Kidney epithelial cell (primary cell): ENCODE data around the gene DNAJC10. TPM values are rescaled to one million over a fixed set of nuclear protein-coding genes. Genes with fewer than 3 reads are reported as not detected.
A peak's percentile ranks its signal among the peaks of the same experiment; 100 is the strongest.

Experiments
- DNase-seq: peaks from one replicate; pipeline ENCODE4 v3.0.0-alpha.2; 2010; ENCODE audit warnings: low read depth
- H3K27me3 ChIP-seq: 2 replicates; pipeline ENCODE4 v1.6.0; 2011; ENCODE audit warnings: low read length; ENCODE audit not compliant: control insufficient read depth, insufficient read depth
- H3K36me3 ChIP-seq: 2 replicates; pipeline ENCODE4 v1.5.1; 2011; ENCODE audit warnings: low read length; ENCODE audit not compliant: control insufficient read depth, insufficient read depth
- H3K4me3 ChIP-seq: 2 replicates; pipeline ENCODE4 v1.5.1; 2011; ENCODE audit warnings: low read depth, mild to moderate bottlenecking, control low read depth, low read length
- total RNA-seq: library from RNA; depleted of rRNA; stranded (reverse); fragments of >200 nt; gene quantifications from 2 replicates; pipeline ENCODE4 v1.2.3, GENCODE V29; 2015
- TF ChIP-seq, protein P1 (sequence below): IDR thresholded peaks from 2 replicates; pipeline ENCODE4 v1.5.1; 2011; ENCODE audit warnings: mild to moderate bottlenecking, moderate library complexity, low read length, control low read depth, inconsistent platforms; ENCODE audit not compliant: insufficient read depth, poor library complexity, severe bottlenecking

DNAJC10 gene
- total RNA-seq, 1 donor from 2014 or later = 171 TPM

DNA sequence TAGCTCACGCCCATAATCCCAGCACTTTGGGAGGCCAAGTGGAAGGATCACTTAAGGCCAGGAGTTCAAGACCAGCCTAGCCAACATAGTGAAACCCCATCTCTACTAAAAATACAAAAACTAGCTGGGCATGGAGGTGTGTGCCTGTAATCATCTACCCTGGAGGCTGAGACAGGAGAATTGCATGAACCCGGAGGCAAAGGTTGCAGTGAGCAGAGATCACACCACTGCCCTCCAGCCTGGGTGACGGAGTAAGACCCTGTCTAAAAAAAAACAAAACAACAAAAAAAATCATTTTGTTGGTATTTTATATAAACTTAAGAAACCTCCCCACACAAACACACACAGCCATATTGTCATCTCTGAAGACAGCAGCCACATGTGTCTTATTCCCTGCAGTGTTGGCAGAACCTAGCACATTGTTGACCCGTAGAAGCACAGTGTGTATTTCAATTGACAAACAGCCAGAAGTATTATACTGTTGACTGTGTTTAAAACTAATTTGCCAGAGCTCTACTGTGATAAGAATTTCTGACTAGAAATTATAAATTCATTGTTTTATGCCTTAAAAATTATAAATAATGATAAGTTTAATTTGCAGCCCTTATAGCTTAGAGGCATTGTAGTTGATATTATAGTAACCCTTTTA is 68.1 kb downstream of the DNAJC10 start:
- TF ChIP-seq, protein P1, sequence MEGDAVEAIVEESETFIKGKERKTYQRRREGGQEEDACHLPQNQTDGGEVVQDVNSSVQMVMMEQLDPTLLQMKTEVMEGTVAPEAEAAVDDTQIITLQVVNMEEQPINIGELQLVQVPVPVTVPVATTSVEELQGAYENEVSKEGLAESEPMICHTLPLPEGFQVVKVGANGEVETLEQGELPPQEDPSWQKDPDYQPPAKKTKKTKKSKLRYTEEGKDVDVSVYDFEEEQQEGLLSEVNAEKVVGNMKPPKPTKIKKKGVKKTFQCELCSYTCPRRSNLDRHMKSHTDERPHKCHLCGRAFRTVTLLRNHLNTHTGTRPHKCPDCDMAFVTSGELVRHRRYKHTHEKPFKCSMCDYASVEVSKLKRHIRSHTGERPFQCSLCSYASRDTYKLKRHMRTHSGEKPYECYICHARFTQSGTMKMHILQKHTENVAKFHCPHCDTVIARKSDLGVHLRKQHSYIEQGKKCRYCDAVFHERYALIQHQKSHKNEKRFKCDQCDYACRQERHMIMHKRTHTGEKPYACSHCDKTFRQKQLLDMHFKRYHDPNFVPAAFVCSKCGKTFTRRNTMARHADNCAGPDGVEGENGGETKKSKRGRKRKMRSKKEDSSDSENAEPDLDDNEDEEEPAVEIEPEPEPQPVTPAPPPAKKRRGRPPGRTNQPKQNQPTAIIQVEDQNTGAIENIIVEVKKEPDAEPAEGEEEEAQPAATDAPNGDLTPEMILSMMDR = no peak
- Histone ChIP-seq H3K27me3 (no peaks in the 10 kb centered on the region), H3K36me3 (no peaks in the 10 kb centered on the region), H3K4me3 (no peak overlapping the region)
- no peak for DNase-seq

DNA sequence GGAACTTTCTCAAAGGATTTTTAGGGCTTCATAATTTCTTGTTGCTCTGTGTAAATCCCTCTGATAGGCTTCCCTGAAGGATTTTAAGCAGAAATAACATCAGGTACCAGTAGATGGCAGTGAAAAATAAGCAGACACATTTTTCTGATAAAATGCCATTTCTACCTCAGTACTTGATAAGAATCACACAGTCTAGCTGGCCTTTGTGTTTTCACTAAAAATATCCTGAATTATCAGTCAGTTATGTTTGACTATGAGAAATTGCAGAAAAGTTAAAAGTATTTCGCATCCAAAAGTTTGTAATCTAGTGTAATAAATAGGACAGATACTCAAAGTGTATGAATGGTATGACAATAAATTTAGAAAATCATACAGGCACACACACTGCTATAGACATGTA is 68.7 kb downstream of the DNAJC10 start:
- peak; percentile 10 for DNase-seq
- no peaks in the 10 kb centered on the region for H3K36me3 ChIP-seq
- no peaks in the 10 kb centered on the region for H3K27me3 ChIP-seq
- H3K4me3 ChIP-seq = no peak overlapping the region
- TF ChIP-seq, protein P1 = peak; percentile 44

DNA sequence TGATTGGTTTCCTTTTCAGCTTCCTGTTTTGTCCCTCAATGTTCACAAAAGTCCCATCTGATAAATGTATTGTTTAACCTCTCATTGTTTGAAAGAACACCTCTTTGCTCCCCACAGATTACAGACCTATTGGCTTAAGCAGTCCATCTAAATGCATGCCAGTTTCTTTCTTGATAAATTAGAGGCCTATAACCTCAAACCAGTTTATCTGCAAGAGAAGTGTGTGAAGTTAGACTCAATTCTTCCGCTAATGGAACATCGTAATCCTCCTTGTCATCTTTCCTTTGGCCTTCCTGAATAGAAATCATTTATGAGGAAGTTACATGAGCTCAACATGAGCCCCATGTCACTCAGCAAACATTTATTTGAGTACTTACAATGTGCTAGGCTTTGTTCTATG is 76.4 kb downstream of the DNAJC10 start:
- Histone ChIP-seq H3K4me3 (no peak overlapping the region), H3K27me3 (no peaks in the 10 kb centered on the region), H3K36me3 (no peaks in the 10 kb centered on the region)
- DNase-seq = no peak
- TF ChIP-seq, protein P1 = no peak

DNA sequence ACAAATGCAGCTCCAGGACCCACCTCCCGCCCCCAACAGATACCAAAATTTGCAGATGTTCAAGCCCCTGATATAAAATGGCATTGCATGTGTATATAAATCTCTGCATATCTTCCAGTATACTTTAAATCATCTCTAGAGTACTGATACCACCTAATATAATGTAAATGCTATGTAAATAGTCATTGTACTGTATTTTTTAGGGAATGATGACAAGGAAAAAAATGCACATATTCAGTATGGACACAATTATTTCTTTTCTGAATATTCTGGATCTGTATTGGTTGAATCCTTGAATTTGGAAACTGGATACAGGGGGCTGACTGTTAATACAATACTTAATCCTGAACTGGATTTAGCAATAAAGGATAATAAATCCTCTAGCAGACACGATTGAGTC is 82.7 kb downstream of the DNAJC10 start:
- TF ChIP-seq, protein P1 = no peak
- Histone ChIP-seq H3K36me3 (no peaks in the 10 kb centered on the region), H3K4me3 (no peak overlapping the region), H3K27me3 (no peaks in the 10 kb centered on the region)
- no peak for DNase-seq

DNA sequence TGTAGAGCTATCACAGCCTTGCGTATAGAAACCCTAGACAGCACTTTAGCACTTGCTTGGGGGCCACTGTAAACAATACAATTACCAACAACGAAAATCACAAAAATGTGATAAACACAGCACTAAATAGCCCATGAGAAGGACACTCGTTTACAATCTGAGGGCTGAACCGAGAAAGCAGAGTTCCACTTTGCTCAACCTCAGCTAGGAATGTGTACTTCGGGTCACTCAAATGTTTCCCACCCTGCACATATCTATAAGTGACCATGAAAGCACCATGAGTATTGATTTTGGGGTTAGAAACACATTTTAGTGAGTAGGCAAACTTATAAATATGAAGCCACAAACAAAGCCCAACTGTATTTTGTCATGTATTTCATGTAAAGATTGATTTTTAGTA is 88.1 kb downstream of the DNAJC10 start:
- Histone ChIP-seq H3K27me3 (peaks cover 2% of the 10 kb centered on the region), H3K4me3 (no peak overlapping the region), H3K36me3 (no peaks in the 10 kb centered on the region)
- DNase-seq = no peak
- TF ChIP-seq, protein P1 = no peak

DNA sequence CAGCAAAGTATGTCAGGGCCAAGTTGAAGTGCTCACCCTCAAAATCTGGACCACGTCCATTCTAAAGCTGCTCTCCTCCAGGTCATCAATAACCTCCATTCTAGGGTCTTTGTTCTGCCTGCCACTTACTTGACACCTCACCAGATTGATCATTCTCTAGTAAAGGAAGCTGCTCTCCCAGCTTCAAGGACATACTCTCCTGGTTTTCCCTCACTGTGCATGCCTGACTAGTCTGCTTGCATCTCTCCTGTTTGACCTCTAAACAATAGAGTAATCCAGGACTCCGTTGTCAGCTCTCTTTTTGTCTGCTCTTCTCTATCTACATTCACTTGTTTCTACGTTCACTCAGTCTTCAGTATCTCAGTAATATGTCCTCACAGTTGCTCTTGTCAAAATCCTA is 91.3 kb downstream of the DNAJC10 start:
- peaks cover 2% of the 10 kb centered on the region for H3K27me3 ChIP-seq
- no peaks in the 10 kb centered on the region for H3K36me3 ChIP-seq
- TF ChIP-seq, protein P1 = no peak
- no peak for DNase-seq
- no peak overlapping the region for H3K4me3 ChIP-seq
